BLaER1 treated with 17β-estradiol and CSF1 and Interleukin-3, amounts not matched to agents 10 nM and 100 nM (cell line): ENCODE data around the gene JAKMIP2.
"Not testable (repeated sequence)": the region's sequence is repeated elsewhere in the genome, so short reads cannot be mapped to it uniquely, and the experiment has no call there.

ENCODE experiments used
- H3K27ac ChIP-seq, 11 experiments: shearing (Covaris generic); formaldehyde crosslinking; 2 replicates each; pipeline ENCODE4 v1.8.1; 2022
- H3K27me3 ChIP-seq, 11 experiments: shearing (Covaris generic); formaldehyde crosslinking; 2 replicates each; pipeline ENCODE4 v1.8.1; 2022
- H3K36me3 ChIP-seq, 11 experiments: shearing (Covaris generic); formaldehyde crosslinking; 2 replicates each; pipeline ENCODE4 v1.8.1; 2022
- H3K4me1 ChIP-seq, 10 experiments: shearing (Covaris generic); formaldehyde crosslinking; 2 replicates each; pipeline ENCODE4 v1.8.1; 2022
- H3K4me2 ChIP-seq, 11 experiments: shearing (Covaris generic); formaldehyde crosslinking; 2 replicates each; pipeline ENCODE4 v1.8.1; 2022
- H3K4me3 ChIP-seq, 10 experiments: shearing (Covaris generic); formaldehyde crosslinking; 2 replicates each; pipeline ENCODE4 v1.8.1; 2022
- H3K9ac ChIP-seq, 11 experiments: shearing (Covaris generic); formaldehyde crosslinking; 2 replicates each; pipeline ENCODE4 v1.8.1; 2022
- H3K9me3 ChIP-seq, 11 experiments: shearing (Covaris generic); formaldehyde crosslinking; replicated peaks in 1 of 11; 2 replicates each; pipeline ENCODE4 v1.8.1; 2022
- H4K20me1 ChIP-seq, 11 experiments: shearing (Covaris generic); formaldehyde crosslinking; 2 replicates each; pipeline ENCODE4 v1.8.1; 2022
- Cebpa-rat ChIP-seq, 11 experiments: shearing (Covaris generic); IDR thresholded peaks; 2 replicates each; pipeline ENCODE4 v1.8.1; 2022

The JAKMIP2 gene

DNA sequence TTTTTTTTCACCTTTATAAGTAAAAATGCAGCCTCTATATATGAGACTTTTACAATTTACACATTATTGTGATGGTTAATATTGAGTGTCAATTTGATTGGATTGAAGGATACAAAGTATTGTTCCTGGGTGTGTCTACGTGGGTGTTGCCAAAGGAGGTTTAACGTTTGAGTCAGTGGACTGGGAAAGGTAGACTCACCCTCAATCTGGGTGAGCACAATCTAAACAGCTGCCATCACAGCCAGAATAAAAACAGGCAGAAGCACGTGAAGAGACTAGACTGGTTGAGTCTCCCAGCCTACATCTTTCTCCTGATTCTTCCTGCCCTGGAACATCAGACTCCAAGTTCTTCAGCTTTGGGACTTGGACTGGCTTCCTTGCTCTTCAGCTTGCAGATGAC, 139.9 kb downstream of the JAKMIP2 start:
- Histone ChIP-seq H4K20me1 (peaks cover 0 to 90% (median 0%) of the 10 kb centered on the region in 11 experiments; a peak in 4 of 22 replicates), H3K9ac (no peak overlapping the region), H3K9me3 (no peaks in the 10 kb centered on the region), H3K4me2 (no peak overlapping the region), H3K27me3 (no peaks in the 10 kb centered on the region), H3K27ac (no peak overlapping the region), H3K4me1 (no peaks in the 10 kb centered on the region), H3K4me3 (no peak overlapping the region), H3K36me3 (peaks cover 37 to 96% (median 67%) of the 10 kb centered on the region in 11 experiments)
- TF ChIP-seq Cebpa-rat (IDR thresholded peaks at IDR 0.05) = no peak

GRCh38 chr5:147639321-147639720, 143.2 kb downstream of the JAKMIP2 start:
- Histone ChIP-seq H3K4me1 (no peaks in the 10 kb centered on the region), H3K9me3 (no peaks in the 10 kb centered on the region), H4K20me1 (peaks cover 0 to 85% (median 0%) of the 10 kb centered on the region in 11 experiments; a peak in 4 of 22 replicates), H3K4me2 (no peak overlapping the region), H3K36me3 (peaks cover 41 to 100% (median 65%) of the 10 kb centered on the region in 11 experiments), H3K4me3 (no peak overlapping the region), H3K9ac (no peak overlapping the region), H3K27ac (no peak overlapping the region), H3K27me3 (no peaks in the 10 kb centered on the region)
- TF ChIP-seq Cebpa-rat (IDR thresholded peaks at IDR 0.05) = no peak

GRCh38 chr5:147636729-147636984, 145.9 kb downstream of the JAKMIP2 start:
- no peak for TF ChIP-seq Cebpa-rat (IDR thresholded peaks at IDR 0.05)
- H3K27me3 ChIP-seq = no peaks in the 10 kb centered on the region
- H3K4me3 ChIP-seq = no peak overlapping the region
- H3K4me2 ChIP-seq = no peak overlapping the region
- peaks cover 24 to 100% (median 43%) of the 10 kb centered on the region in 11 experiments for H3K36me3 ChIP-seq
- no peak overlapping the region for H3K9ac ChIP-seq
- peaks cover 0 to 83% (median 0%) of the 10 kb centered on the region in 11 experiments; a peak in 4 of 22 replicates for H4K20me1 ChIP-seq
- H3K9me3 ChIP-seq = no peaks in the 10 kb centered on the region
- no peaks in the 10 kb centered on the region for H3K4me1 ChIP-seq
- no peak overlapping the region for H3K27ac ChIP-seq

DNA sequence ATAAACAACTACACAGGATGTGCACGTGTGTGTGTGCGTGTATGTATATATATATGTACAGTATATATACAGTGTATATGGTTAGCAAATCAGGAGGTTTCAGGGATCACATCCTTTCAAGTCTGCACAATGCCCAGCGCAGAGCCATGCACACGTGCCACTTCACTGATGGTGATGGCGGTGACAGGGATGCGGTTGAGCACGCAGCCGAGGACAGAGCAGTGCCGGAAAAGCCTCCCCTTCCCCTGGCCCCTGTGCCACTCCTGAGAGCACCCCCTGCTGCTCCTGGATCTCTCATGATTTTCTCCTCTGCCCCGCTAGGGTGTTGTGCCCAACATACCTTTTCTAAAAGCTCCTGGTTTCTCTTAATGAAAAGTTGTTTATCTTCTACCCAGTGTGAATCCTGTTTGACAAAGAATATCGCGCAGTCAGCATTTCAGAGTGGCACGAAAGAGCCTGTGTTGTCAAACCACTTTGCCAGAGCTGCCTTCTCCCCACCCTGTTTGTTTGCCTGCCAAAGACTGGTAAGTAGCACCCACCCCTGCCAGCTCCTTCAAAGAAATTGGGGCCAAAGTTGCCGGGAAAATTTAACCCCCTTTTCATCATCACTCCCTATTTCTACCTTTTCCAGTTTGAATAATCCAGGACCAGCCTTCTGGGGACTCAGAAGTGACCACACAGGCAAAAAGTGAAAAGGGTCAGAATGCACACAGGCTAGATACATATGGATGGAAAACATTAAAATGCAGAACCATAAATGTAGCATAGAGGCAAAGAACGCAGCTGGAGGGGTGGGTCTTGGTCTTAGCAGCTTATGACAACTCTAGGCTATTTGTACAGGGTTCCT, 146.4 kb downstream of the JAKMIP2 start:
- Histone ChIP-seq H3K4me1 (no peaks in the 10 kb centered on the region), H3K4me2 (no peak overlapping the region), H4K20me1 (peaks cover 0 to 83% (median 0%) of the 10 kb centered on the region in 11 experiments; a peak in 4 of 22 replicates), H3K9me3 (no peaks in the 10 kb centered on the region), H3K27ac (no peak overlapping the region), H3K9ac (no peak overlapping the region), H3K27me3 (no peaks in the 10 kb centered on the region), H3K4me3 (no peak overlapping the region), H3K36me3 (peaks cover 19 to 100% (median 37%) of the 10 kb centered on the region in 11 experiments; a peak in 21 of 22 replicates)
- TF ChIP-seq Cebpa-rat (IDR thresholded peaks at IDR 0.05) = no peak

GRCh38 chr5:147635439-147635838, 147.1 kb downstream of the JAKMIP2 start:
- H3K27ac ChIP-seq, H3K4me3 ChIP-seq, H3K4me1 ChIP-seq, H3K4me2 ChIP-seq, H3K27me3 ChIP-seq, H3K9me3 ChIP-seq, H3K9ac ChIP-seq: not testable (repeated sequence)
- H3K36me3 ChIP-seq = peaks cover 14 to 100% (median 31%) of the 10 kb centered on the region in 11 experiments; a peak in 21 of 22 replicates
- peak; percentile 72 to 96 (median 84); a peak in 19 of 22 replicates for TF ChIP-seq Cebpa-rat (IDR thresholded peaks at IDR 0.05)
- peaks cover 0 to 83% (median 0%) of the 10 kb centered on the region in 11 experiments; a peak in 4 of 22 replicates for H4K20me1 ChIP-seq

DNA sequence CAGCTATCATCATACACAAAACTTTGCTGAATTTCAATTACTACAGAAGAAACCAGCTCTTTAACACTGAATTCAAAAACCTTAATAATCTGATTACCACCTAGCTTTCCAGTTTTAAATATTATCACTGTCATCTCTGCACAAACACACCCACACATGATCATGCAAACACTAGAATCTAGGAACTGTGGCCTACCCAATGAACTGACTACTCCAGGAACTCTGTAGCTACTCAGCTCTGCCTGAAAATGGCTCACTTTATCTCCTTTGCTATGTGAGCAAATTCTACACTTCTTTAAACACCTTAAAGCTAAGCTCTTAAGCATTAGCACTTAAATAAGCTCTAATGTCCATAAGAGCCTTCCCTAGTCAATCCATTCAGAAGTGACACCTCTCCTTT, 149.4 kb downstream of the JAKMIP2 start:
- Histone ChIP-seq H4K20me1 (peaks cover 0 to 86% (median 0%) of the 10 kb centered on the region in 11 experiments; a peak in 4 of 22 replicates), H3K4me3 (no peak overlapping the region), H3K9ac (no peak overlapping the region), H3K4me1 (no peaks in the 10 kb centered on the region), H3K9me3 (no peaks in the 10 kb centered on the region), H3K27ac (no peak overlapping the region), H3K27me3 (no peaks in the 10 kb centered on the region), H3K36me3 (peaks cover 8 to 100% (median 26%) of the 10 kb centered on the region in 11 experiments; a peak in 20 of 22 replicates), H3K4me2 (no peak overlapping the region)
- TF ChIP-seq Cebpa-rat (IDR thresholded peaks at IDR 0.05) = no peak

DNA sequence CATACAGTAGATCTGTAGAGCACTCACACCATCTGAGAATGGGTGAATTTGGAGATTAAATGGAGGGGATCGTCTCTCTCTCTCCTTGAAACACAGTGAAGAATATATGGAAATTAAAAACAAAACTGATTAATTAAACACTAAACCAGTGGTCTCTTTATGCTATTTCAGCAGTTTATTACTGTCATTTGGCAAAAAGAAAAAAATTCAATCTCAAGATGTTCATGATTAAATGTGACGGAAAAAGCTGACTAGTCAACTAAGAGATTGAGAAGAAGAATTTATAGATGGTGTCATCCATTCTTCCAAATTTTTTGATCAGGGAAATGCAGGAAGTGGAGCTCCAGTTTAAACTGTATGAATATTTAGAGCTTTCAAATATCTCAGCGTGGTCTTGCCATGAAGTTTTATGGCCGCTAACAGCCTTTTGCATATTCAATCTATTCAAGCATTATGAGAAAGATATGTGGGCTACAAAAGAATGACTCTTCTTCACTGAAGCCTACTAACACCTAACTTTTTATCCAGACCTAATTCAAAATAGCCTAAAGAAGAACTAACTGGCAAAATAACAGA, 151.0 kb downstream of the JAKMIP2 start:
- Histone ChIP-seq H3K9ac (no peak overlapping the region), H3K27ac (no peak overlapping the region), H3K4me3 (no peak overlapping the region), H3K9me3 (no peaks in the 10 kb centered on the region), H3K4me2 (no peak overlapping the region), H3K27me3 (no peaks in the 10 kb centered on the region), H3K36me3 (peaks cover 9 to 100% (median 27%) of the 10 kb centered on the region in 11 experiments; a peak in 20 of 22 replicates), H4K20me1 (peaks cover 0 to 96% (median 0%) of the 10 kb centered on the region in 11 experiments; a peak in 3 of 22 replicates), H3K4me1 (no peaks in the 10 kb centered on the region)
- no peak for TF ChIP-seq Cebpa-rat (IDR thresholded peaks at IDR 0.05)

GRCh38 chr5:147629196-147629595, 153.3 kb downstream of the JAKMIP2 start:
- Histone ChIP-seq H3K4me1 (no peaks in the 10 kb centered on the region), H3K4me2 (no peak overlapping the region), H3K4me3 (no peak overlapping the region), H3K27ac (no peak overlapping the region), H3K9me3 (no peaks in the 10 kb centered on the region), H3K36me3 (peaks cover 0 to 100% (median 29%) of the 10 kb centered on the region in 11 experiments; a peak in 15 of 22 replicates), H3K27me3 (no peaks in the 10 kb centered on the region), H4K20me1 (peaks cover 0 to 88% (median 0%) of the 10 kb centered on the region in 11 experiments; a peak in 3 of 22 replicates), H3K9ac (no peak overlapping the region)
- TF ChIP-seq Cebpa-rat (IDR thresholded peaks at IDR 0.05) = no peak

- Histone ChIP-seq H3K27ac (no peak overlapping the region), H3K9me3 (peaks cover 0 to under 1% (median 0%) of the 10 kb centered on the region in 11 experiments; a peak in 1 of 22 replicates), H3K9ac (no peak overlapping the region), H4K20me1 (peaks cover 0 to 79% (median 0%) of the 10 kb centered on the region in 11 experiments; a peak in 3 of 22 replicates), H3K4me2 (no peak overlapping the region), H3K4me1 (no peaks in the 10 kb centered on the region), H3K4me3 (no peak overlapping the region), H3K27me3 (no peaks in the 10 kb centered on the region), H3K36me3 (peaks cover 2 to 100% (median 36%) of the 10 kb centered on the region in 11 experiments; a peak in 18 of 22 replicates)
- TF ChIP-seq Cebpa-rat (IDR thresholded peaks at IDR 0.05) = no peak
Measured at GRCh38 chr5:147628058-147628895, 154.3 kb downstream of the JAKMIP2 start.
